ENCODE measurements around the gene NEMP1. TPM values are rescaled to one million over a fixed set of nuclear protein-coding genes. Genes with fewer than 3 reads are reported as not detected.

NEMP1 gene
- polyA plus RNA-seq, 1 donor from 2014 or later, result 6.8 TPM

- Histone ChIP-seq H3K4me3 (ENCODE audit: low read length) (no peak overlapping the region), H2AFZ (ENCODE audit: low read depth, low read length) (no peak overlapping the region)
Measured at GRCh38 chr12:57105011-57105753, 26.6 kb upstream of the NEMP1 start.

More at GRCh38 chr12:57105011-57105753, 26.6 kb upstream of the NEMP1 start:
- no peaks in the 10 kb centered on the region for H3K9me2 ChIP-seq (ENCODE audit: insufficient read depth, low read length)
- no peaks in the 10 kb centered on the region for H3F3A ChIP-seq (ENCODE audit: insufficient read depth, low read length, poor library complexity, severe bottlenecking)
- H3K27me3 ChIP-seq (ENCODE audit: insufficient read depth, low read depth, low read length), result no peaks in the 10 kb centered on the region
- H3K27ac ChIP-seq (ENCODE audit: low read length), result no peak overlapping the region
- TF ChIP-seq EZH2 (IDR thresholded peaks at IDR 0.05; ENCODE audit: borderline replicate concordance, insufficient read depth, low read length, poor library complexity, severe bottlenecking) (no peak), EP300 (conservative IDR thresholded peaks at IDR 0.05; ENCODE audit: poor library complexity, severe bottlenecking) (no peak), REST (IDR thresholded peaks at IDR 0.05; ENCODE audit: borderline replicate concordance) (no peak), TAF1 (IDR thresholded peaks at IDR 0.05; ENCODE audit: low read depth) (no peak), POLR2AphosphoS5 (IDR thresholded peaks at IDR 0.05) (no peak), CTCF (IDR thresholded peaks at IDR 0.05; ENCODE audit: poor library complexity, severe bottlenecking) (no peak), SMC3 (conservative IDR thresholded peaks at IDR 0.05; ENCODE audit: poor library complexity) (no peak), RAD21 (conservative IDR thresholded peaks at IDR 0.05) (no peak), MXI1 (conservative IDR thresholded peaks at IDR 0.05; ENCODE audit: poor library complexity, severe bottlenecking) (no peak)
- no peak overlapping the region for H3K4me2 ChIP-seq (ENCODE audit: low read length)
- no peaks in the 10 kb centered on the region for H4K20me1 ChIP-seq (ENCODE audit: insufficient read depth)
- H3K79me2 ChIP-seq (replicated peaks; ENCODE audit: insufficient read depth, low read length), result no peaks in the 10 kb centered on the region
- no peak overlapping the region for H3K9ac ChIP-seq (ENCODE audit: low read length)
- H3K9me3 ChIP-seq (ENCODE audit: low read length), result no peaks in the 10 kb centered on the region
- H3K36me3 ChIP-seq (ENCODE audit: insufficient read depth, low read length), result no peaks in the 10 kb centered on the region
